GM10266 (cell line): ENCODE measurements around the gene SEC63.

ENCODE experiments used
- DNase-seq: peaks from one replicate; pipeline ENCODE4 v3.0.0; 2012; ENCODE audit errors: extremely low spot score
- TF ChIP-seq, protein P1 (sequence below): IDR thresholded peaks from 2 replicates; pipeline ENCODE4 v1.5.1; 2012; ENCODE audit warnings: mild to moderate bottlenecking, low read depth; ENCODE audit not compliant: control insufficient read depth, insufficient read depth; ENCODE audit errors: missing control alignments

The SEC63 gene

DNA sequence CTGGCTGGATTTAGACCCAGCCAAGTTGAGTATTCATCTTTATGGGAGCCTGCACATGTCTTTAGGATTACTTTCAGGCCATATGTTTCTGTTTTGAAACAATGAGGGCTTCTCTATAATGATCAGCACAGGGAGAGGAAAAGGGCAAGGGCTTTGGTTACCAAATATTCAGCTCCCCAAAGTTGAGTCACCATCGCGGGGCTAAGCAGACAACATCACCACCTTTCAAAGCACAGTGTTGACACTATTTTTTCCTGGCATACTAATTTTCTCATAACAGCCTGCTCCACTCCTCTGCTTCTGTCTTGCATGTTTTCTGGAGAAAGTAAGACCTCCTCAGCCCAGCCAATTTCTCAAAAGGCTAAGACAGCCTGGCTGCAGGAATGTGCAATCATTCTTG lies 138.8 kb downstream of the SEC63 start:
- no peak for DNase-seq
- TF ChIP-seq, protein P1, sequence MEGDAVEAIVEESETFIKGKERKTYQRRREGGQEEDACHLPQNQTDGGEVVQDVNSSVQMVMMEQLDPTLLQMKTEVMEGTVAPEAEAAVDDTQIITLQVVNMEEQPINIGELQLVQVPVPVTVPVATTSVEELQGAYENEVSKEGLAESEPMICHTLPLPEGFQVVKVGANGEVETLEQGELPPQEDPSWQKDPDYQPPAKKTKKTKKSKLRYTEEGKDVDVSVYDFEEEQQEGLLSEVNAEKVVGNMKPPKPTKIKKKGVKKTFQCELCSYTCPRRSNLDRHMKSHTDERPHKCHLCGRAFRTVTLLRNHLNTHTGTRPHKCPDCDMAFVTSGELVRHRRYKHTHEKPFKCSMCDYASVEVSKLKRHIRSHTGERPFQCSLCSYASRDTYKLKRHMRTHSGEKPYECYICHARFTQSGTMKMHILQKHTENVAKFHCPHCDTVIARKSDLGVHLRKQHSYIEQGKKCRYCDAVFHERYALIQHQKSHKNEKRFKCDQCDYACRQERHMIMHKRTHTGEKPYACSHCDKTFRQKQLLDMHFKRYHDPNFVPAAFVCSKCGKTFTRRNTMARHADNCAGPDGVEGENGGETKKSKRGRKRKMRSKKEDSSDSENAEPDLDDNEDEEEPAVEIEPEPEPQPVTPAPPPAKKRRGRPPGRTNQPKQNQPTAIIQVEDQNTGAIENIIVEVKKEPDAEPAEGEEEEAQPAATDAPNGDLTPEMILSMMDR: no peak

DNA sequence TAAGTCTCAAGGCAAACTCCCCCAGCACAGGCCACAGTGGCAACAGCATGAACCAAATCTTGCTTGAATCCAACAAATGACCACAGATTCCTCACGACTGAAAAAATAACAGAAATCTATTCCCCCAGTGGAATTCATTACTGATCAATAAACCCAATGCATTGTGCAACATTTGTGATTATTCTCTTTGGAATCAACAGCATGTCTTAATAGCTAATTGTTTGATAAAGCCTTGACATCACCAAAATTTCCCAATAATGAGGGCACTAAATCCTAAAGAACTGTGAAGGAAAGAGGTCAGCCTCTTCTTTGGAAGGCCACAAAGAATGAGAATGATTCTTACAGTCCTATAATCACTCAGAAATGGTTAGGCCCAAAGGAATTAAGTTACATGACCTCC lies 139.7 kb downstream of the SEC63 start:
- TF ChIP-seq, protein P1: no peak
- DNase-seq: no peak

DNA sequence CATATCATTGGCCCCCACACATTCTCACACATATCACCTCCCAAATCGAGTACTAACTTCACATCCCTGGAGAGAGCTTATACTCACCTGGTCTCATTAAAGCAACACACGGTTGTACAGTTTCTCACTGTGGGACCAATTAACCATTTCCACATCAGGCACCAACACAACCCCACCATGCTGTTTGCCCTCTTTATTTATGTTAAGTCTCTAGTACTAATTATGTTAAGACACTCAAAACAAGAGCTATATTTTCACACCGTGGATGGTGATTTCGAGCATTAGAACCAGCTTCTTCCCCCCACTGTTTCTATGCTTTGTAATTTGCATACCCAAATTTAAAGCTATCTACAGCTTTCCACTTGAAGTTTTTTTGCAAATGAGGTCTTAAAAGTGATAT lies 140.2 kb downstream of the SEC63 start:
- DNase-seq: no peak
- TF ChIP-seq, protein P1: no peak
